GM18909 (cell line): Measurements from ENCODE around the gene SNN.

Experiments
- ATAC-seq: cut with Tn5 transposase; IDR thresholded peaks from one replicate; pipeline ENCODE4 v1.9.1; 2021; ENCODE audit warnings: mild to moderate bottlenecking; ENCODE audit not compliant: unreplicated experiment, poor library complexity

The SNN gene

DNA sequence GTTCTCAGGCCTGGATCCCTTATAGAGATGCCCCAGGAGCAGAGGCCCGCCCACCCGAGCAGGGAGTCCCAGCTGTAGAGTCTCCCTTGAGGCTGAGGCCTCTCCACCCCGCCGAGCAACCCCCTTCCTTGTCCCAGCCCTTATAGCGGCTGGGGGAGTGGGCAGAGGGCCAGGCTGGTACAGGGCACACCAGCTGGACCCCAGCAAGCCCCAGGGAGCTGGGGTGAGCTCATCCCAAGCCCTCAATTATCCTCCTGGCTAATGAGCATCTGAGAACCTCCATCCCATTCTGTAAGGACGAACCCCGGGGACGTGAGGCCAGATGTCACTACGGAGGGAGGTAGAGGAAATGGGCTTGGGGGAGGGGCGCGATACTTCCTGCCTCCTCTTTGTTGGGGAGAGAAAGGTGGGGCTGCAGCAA is 3.2 kb upstream of the SNN start:
- ATAC-seq, result no peak

DNA sequence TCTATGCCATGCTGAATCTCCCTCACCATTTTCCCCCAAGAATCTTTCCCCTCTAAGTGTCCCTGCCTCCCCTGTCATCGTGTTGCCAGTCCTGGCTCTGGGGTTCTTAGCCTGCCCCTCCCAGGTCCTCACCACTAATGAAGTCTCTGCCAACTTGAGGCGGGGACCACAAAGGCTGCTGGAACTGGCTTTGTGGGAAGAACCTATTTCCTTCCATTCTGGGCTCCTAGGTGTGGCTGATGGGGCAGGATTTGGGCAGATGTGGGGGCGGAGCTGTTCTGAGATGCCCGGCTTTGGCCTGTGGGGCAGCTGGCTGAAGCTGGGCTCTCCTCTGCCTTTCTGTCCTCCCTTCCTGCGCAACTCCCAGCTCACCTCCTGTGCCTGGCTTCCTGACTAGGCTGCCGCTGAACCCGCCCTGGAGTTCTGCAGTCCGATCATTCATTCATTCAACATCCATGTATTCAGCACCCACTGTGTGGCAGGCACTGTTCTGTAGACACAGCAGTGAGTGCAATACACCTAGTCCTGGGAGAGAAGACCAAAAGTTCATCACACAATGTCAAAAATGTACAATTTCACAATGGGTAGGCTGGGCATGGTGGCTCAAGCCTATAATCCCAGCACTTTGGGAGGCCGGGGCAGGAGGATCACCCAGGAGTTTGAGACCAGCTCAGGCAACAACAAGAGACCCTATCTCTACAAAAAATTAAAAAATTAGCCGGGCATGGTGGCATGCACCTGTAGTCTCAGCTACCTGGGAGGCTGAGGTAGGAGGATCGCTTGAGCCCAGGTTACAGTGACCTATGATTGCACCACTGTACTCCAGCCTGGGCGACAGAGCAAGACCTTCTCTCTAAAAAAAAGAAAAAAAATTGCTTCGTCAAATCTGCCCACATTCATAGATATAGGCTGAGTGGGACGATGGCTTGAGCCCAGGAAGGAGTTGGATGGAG is 1.9 kb upstream of the SNN start:
- ATAC-seq, result no peak

- ATAC-seq, result no peak
Measured at GRCh38 chr16:11667221-11667823, 933 bp upstream of the SNN start.

DNA sequence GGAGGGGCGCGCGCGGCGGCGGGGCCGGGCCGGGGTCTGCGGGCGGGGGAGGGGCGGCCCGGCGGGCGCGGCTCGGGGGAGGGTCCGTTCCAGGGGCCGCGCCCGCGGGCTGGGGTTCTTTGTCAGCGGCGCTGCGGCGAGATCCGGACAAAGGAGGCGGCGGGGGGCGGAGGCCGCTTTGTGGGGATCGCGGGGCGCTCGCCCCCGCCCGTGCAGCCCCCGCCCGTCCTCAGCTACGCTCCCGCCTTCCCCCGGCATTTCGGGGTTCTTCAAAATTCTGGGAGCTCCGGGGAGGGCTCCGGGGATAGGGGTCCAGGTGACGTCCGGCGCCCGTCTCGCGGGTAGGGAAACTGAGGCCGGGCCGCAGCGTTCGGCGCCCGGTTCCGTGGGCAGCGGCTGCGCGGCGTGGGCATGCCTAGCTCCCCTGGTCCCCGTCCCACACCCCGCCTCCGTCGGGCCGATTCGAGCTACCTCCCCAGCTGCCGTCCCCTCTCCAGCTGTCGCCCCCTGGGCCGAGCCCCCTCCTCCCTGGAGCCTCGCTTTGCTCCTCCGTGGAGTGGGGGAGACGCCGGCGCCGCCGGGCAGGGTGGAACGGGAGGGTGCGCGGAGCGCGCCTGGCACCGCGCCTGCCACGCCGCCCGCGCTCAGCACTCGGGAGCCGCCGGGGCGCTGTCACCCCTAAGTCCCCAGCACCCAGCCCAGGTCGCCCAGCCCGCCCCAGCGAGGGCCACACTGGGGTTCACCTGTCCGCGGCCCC is 546 bp downstream of the SNN start:
- ATAC-seq, result no peak

DNA sequence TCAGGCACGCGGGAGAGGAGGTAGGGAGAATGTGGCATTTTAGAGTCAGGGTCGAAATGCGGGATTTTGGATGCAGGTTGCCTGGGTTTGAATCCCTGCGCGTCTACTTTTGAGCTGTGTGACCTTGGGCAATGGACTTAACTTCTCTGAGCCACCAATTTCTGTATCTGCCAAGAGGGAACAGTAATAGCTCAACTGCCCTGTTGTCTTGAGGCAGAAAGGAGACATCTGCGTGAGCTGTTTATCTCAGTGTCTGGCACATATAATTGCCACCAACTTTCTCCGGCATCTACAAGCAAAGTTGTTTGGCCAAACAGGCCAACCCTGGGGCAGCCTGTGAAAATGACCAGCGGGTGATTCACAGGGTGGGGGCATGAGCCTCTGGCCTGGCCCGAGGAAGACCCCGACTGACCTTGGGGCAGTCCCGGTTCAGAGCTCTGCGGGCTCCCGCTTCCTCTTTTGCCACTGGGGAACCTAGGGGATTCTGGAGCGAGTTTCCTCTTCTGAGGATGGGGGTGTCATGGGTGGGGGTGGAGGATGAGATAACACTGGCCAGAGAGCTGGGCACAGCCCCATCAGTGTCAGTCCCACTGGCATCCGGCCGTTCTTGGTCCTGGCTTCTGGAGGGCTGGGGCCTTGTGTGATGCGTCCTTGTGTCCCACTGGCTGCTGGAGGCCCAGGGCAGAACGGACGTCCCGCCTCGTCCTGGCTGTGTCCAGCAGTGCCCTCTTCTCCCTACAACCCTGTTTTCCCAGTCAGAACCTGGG is 1.3 kb downstream of the SNN start:
- no peak for ATAC-seq

DNA sequence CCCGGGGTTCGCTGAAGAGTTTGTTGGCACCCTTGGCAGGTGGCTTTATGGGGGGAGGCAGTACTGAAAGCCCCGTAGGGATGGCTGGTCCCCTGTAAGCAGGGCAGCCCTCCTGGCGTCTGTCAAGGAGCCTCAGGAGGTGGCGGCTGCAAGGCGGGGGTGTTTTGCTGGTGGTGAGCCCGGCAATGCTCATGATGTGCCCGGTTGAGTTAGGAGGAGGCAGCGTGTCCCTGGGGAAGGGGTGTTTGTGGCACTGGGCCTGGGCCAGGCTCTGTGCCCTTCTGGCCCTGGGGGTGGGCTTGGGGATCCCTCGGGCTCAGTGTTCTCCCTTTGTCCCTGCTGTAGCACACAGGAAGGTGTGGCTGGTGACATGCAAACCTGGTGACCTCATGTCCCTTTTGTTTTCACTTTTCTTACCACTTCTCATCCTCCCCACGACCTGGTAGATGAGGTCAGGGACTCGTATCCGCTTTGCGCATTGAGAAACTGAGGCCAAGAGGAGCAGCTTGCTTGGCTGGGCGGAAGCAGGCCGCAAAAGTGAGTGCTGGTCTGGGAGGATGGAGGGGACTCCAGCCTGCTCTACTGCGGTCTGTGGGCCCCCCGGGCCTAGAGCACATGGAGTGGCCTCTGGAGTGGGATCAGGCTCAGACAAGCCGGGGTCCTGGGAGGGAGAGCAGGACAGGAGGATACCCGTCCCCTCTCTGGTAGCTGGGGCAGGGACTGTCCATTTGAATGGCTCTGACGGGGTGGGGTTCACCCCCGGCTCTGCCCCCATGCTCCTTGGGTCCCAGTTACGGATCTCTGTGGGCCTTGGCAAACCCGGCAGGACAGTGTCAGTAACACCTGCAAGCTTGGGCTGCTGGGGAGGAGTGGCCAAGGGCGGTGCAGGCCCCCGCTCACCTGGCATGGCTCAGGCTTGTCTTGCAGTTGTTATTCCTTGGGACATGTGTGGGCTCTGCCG is 2.2 kb downstream of the SNN start:
- no peak for ATAC-seq

GRCh38 chr16:11671271-11671670 is 3.0 kb downstream of the SNN start:
- no peak for ATAC-seq

DNA sequence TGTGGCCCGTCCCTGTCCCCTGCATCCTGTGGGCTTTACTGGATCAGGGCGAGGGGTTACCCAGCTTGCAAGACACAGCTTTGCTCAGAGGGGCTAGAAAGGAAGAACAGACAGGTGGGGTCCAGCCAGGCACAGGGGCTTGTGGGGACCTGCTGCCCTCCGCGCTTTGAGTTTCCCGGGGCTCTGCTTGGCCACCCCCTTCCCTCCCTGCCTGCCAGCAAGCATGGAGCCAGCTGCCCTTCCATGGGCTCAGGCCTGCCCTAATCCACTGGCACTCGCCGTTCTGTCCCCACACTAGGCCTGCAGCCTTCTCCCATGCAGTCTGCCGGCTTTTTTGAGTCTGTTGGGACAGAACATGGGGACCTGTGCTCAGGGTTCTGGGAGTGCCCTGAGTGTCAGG is 3.4 kb downstream of the SNN start:
- no peak for ATAC-seq

- no peak for ATAC-seq
Measured at GRCh38 chr16:11672206-11673090, 4.2 kb downstream of the SNN start.

- no peak for ATAC-seq
Measured at GRCh38 chr16:11673091-11674000, 5.1 kb downstream of the SNN start.

GRCh38 chr16:11674001-11674817 is 6.0 kb downstream of the SNN start:
- ATAC-seq, result no peak

DNA sequence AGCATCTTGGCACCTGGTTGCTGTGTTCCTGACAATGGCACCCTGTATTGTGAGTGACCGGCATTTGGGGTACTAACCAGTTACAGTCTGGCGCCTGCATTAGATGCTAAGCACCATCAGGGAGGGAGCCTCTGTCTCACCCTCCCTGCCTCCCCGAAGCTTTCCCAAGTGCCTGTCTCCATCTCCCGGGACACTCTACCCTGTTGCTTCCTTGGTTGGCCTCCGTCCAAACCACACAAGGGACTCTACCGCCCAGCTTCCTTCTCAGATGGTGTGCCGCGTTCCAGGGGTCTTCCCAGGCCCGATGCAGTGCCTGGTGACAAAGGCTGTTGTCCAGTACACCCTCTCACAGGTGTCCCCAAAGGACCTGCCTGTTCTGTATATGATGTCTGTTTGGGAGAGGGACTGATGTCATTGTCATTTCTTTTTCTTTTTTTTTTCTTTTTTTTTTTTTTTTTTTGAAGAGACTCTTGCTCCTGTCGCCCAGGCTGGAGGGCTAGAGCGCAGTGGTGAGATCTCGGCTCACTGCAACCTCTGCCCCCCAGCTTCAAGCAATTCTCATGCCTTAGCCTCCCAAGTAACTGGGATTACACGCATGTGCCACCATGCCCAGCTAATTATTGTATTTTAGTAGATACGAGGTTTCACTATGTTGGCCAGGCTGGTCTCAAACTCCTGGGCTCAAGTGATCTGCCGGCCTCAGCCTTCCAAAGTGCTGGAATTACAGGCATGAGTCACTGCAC is 6.7 kb downstream of the SNN start:
- ATAC-seq, result no peak

- no peak for ATAC-seq
Measured at GRCh38 chr16:11675561-11676511, 7.6 kb downstream of the SNN start.

DNA sequence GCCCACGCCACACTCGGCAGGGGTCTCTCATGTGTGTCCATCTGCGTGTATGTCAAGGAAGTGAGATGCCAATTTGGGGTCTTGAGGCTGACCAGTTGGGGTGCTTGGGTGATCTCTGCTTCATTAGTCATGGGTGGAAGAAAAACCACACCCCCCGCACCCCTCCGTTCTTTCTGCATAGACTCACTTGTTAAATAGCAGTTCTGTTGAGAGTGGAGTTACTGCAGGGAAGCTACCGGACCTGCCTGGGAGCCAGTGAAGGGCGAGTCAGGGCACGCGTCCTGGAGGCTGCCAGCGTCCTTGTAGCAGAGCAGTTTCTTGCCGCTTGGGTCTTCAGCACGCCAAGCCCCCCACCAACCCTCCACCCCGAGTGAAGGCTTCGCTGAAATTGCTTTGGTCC is 8.5 kb downstream of the SNN start:
- ATAC-seq, result no peak
